Tibial nerve (tissue), 4 donors: ENCODE measurements around the gene TGIF2.

ENCODE experiments used
- EP300 ChIP-seq, 2 donors: sonication (generic); formaldehyde crosslinking; IDR thresholded peaks; one replicate each; pipeline ENCODE4 v1.6.1; 2017; ENCODE audit warnings: antibody characterized with exemption in 2 of 2, mild to moderate bottlenecking in 1 of 2
- POLR2A ChIP-seq, 2 donors: fragments of 450-650 bp; IDR thresholded peaks; one replicate each; pipeline ENCODE4 v1.6.1; 2017; ENCODE audit warnings: antibody characterized with exemption in 2 of 2, mild to moderate bottlenecking in 2 of 2, moderate library complexity in 2 of 2
- TF ChIP-seq, protein P1 (sequence below), 5 experiments: fragments of 200-600 bp in 3 of 5; fragments of 450-650 bp in 2 of 5; sonication (generic) in 3 of 5; IDR thresholded peaks; one replicate each; pipeline ENCODE4 v1.5.1; 2016 to 2019; ENCODE audit warnings: antibody characterized with exemption in 5 of 5, mild to moderate bottlenecking in 3 of 5, moderate library complexity in 2 of 5

DNA sequence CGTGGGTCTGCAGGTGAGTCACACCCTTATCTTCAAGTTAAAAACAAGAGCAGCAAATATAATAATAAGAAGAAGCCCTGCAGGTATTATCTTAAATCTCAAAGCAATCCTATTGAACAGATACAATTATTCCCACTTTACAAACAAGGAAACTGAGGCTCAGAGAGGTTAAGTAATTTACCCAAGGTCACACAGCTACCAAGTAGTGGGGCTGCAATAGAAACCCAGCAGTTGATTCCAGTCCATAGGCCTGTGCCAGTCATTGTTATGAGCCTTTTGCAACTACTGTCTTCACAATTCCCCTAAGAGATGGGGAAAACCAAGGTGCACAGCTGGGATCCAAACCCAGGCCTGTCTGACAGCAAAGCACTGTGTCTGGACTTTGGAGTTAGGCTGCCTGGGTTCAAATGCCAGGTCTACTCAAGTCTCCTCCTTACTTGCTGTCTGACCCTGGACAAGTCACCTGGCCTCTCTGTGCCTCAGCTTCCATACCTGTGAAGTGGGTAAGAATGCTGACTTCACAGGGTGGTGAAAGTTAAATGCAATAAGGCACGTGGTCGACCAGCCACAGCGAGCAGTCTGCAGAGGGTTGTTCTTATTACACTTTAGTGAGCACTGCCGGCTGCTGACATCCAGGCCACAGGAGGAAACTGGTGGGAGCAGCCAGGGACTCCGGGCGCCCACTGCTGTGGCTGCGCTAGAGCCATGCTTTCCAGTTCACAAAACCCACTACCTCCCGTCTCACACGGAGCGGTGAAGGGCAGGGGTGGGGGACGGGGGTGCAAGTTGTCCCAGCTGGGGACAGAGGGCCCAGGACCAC is 26.0 kb upstream of the TGIF2 start:
- TF ChIP-seq, protein P1, sequence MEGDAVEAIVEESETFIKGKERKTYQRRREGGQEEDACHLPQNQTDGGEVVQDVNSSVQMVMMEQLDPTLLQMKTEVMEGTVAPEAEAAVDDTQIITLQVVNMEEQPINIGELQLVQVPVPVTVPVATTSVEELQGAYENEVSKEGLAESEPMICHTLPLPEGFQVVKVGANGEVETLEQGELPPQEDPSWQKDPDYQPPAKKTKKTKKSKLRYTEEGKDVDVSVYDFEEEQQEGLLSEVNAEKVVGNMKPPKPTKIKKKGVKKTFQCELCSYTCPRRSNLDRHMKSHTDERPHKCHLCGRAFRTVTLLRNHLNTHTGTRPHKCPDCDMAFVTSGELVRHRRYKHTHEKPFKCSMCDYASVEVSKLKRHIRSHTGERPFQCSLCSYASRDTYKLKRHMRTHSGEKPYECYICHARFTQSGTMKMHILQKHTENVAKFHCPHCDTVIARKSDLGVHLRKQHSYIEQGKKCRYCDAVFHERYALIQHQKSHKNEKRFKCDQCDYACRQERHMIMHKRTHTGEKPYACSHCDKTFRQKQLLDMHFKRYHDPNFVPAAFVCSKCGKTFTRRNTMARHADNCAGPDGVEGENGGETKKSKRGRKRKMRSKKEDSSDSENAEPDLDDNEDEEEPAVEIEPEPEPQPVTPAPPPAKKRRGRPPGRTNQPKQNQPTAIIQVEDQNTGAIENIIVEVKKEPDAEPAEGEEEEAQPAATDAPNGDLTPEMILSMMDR (IDR thresholded peaks at IDR 0.05), result no peak
- TF ChIP-seq EP300 (IDR thresholded peaks at IDR 0.05) (no peak), POLR2A (IDR thresholded peaks at IDR 0.05) (no peak)
